GM19452 (cell line): ENCODE measurements around the gene RAC3.

ENCODE experiments used
- ATAC-seq: cut with Tn5 transposase; IDR thresholded peaks from one replicate; pipeline ENCODE4 v1.9.1; 2021; ENCODE audit not compliant: unreplicated experiment

Gene RAC3

DNA sequence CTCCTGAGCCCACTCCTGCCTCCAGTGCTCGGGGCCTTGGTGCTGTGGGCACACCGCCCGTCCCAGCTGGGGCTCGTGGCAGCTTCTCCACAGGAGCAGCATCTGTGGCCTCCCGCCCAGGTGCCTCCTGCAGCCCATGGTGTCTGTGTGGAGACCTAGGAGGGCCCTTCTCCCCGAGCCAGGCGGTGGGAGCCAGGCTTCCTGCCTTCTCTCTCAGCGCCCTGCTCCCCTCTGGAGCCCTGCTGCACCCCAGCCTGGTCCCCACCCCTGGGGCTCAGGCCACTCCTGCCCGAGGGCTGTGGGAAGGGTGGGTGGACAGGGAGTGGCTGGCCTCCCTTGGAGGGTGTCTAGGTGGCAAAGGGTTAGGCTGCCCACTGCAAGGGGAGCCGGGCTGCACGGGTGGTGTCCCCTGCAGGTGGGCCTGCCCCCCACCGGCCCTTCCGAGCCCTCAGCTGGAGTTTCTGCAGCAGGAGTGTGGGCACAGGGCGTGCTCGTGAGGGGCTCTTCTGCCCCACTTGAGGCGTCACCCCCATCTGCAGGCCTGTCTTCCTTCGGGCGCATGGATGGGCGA lies 19.8 kb upstream of the RAC3 start:
- ATAC-seq = no peak

- no peak for ATAC-seq
These were observed 19.2 kb upstream of the RAC3 start for GRCh38 chr17:82012261-82012639.

DNA sequence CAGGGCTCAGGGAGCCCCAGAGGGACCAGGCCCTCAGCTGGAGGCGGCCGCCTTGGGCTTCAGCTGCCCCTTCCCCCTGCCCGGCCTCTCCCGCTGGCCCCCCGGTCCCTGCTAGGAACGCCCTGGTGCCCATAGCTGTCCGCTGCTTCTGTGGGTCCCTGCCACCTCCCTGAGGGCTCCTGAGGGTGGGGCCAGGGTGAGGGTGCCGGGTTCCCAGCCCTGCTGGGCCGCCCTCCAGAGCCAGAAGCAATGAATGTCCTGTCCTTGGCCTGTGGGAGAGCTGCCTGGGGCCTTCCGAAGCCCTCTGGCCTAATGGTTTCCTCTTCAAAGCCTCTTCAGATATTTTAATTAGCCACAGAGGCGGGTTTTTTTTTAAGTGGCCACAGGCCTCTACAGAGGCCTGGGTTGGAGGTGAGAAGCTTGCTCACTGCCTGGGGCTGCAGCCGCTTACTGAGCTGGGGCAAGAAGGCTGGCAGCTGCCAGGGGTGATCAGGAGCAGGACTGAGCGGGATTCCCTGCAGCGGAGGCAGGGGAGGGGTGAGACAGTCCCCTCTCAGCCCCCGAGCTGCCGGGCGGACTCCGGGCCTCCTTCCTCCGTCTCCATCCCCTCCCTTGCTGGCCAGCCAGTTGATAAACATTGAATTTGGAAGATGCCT lies 18.7 kb upstream of the RAC3 start:
- ATAC-seq = no peak

DNA sequence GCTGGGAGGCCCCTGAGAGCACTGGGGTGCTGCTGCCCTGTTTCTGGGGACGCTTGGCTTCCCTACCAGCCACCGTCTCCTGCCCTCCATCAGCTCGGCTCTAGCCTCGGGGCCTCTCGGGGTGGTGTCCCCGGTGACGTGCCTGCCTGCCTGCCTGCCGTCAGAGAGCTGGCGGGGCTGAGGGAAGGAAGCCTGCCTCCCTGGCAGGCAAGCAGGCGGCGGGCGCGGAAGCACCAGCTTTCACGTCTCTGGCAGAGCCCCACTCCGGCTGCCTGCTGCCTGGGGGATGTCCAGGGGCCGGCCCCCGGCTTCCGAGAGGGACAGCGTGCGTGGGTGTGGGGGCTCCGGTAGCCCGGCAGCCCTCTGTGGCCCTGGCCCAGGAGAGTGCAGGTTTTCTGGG lies 18.1 kb upstream of the RAC3 start:
- no peak for ATAC-seq

- ATAC-seq = no peak
These were observed 17.6 kb upstream of the RAC3 start for GRCh38 chr17:82013772-82014321.

- no peak for ATAC-seq
These were observed 17.0 kb upstream of the RAC3 start for GRCh38 chr17:82014432-82014831.

GRCh38 chr17:82014971-82015310 lies 16.5 kb upstream of the RAC3 start:
- ATAC-seq = no peak

- no peak for ATAC-seq
These were observed 16.0 kb upstream of the RAC3 start for GRCh38 chr17:82015311-82015971.

DNA sequence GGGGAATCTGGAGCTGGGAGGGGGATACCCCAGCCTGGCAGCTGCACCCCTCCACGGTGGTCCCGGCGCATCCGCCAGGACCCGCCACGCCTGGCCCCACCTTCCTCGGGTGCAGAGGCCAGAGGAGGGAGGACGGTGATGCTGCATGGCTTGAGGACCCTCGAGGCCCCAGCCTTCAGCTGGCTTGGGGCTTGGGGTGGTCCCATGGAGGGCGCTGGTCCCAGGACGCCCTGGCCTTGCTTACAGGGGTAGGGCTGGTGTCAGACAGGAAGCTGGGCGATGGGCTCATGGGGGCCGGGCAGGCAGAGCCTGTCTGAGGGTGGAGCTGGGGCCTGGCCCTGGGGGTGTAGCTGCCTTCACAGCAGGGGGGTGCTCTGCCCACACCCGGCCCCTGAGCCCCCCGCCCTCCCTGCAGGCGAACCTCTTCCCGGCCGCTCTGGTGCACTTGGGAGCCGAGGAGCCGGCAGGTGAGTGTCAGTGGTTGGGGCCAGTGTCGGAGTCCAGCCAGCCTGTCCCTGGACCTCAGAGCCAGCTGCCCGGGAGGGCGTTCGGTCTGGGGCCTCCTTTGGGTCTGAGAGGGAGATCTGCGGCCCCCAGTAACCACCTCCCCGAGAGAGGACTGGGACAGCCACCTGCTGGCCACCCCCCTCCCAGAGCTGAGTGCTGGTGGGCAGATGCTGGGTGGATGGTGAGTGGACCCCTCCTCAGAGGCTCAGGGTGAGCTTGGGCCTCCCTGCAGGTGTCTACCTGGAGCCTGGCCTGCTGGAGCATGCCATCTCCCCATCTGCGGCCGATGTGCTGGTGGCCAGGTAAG lies 15.2 kb upstream of the RAC3 start:
- ATAC-seq = no peak

DNA sequence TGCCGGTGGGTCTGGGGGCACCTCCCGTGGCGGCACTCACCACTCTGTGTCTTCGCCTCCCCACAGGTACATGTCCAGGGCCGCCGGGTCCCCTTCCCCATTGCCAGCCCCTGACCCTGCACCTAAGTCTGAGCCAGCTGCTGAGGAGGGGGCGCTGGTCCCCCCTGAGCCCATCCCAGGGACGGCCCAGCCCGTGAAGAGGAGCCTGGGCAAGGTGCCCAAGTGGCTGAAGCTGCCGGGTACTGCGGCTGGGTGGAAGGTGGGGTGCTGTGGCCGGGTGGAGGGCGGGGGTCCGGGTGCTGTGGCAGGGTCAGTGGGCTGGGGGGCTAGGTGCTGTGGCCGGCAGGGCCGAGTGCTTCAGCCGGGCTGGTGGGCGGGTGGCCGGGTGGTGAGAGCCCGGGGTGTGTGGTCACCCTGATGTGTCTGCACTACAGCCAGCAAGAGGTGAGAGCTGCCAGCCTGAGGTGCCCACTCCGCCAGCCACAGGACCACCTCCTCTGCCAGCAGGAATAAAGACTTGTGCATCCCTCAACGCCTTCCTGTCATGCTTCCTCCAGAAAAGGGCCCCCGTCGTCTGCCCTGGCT lies 14.5 kb upstream of the RAC3 start:
- no peak for ATAC-seq

DNA sequence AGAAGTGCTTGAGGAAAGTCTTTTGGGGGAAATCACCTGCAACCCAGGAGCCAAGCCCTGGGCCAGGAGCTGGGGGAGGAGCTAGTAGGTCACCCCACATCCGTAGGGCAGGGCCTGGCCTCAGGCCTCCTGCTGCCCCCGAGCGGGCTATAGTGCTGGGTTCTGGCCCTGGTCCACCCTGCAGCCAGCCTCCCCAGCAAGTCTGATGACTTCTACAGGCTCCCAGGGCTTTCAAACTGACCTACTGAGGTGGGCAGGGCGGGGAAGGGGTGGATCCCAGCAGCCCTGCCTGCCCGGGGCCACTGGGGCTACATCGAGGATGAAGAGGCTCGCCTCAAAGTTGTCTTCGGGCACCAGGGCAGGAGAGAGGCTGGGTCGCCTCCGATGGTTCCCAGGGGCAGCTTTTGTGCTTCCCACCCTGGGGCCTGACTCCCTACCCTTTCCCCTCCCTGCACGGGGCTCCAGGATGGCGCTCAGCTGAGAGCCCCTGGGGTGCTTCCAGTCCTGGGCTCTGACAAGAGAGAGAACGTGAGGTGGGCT lies 13.8 kb upstream of the RAC3 start:
- no peak for ATAC-seq

DNA sequence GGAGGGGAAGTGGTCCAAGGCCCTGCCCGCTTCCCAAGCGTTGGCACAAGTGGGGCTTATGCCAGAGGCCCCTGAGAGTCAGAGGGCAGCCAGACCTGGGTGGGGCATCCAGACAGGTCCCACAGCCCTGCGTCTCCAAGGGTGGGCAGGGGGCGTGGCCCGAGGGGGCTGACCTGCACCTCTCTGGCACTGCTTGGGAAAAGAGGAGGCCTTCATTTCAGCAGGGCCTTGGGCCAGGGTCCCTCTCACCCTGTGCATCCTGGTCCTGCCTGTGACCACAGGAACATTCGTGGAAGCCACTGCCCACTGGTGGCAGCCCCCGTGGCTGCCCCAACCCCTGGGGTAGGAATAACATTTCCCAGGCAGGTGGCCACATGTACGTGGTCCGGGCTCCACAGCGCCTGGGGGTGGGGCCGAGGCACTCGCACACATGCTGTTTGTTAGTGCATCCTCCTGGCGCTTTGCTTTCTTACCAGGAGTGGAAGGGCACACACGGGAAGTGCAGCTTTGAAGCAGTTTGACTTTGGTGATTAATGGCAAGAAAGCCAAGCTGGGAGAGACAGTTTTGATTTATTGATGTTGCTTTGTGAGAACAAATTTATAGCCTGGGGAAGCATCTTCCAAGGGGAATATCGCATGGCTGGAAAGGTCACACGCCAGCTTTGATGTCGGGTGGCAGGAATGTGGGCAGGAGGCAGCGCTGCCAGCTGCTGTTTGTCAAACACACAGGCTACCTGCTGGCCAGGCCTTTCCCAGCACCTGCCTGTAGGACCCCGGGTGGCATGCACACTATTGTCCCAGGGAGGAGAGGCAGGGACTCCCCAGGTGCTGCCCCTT lies 13.1 kb upstream of the RAC3 start:
- no peak for ATAC-seq

DNA sequence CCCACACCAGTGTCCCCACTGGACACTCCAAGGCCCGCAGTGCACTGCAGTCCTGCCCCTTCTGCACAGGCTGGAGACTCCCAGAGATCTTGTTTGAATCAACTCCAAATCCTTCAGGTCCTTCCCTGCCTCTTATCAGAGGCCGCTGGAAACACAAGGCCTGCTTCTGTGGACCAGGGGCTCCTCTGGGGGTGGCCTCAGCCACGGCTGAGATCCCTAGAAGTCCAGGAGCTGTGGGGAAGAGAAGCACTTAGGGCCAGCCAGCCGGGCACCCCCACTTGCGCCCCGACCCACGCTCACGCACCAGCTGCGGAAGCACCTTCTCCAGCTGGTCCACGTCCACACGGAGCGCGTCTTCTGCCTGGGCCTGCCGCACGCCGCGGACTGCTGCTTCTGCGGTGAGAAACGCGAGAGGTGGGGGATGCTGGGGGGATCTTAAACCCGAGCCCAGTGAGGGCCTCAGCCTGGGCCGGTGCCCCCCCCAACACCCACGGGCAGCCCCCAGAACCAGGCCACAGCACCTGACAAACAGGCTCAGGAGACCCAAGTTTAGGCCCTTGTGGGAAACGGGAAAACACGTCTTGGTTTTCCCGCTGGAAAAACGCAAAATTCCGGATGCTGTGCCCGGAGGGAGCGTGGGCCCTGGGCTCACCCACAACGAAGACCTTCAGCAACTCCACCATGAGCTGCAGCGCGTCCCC lies 12.3 kb upstream of the RAC3 start:
- ATAC-seq = no peak

DNA sequence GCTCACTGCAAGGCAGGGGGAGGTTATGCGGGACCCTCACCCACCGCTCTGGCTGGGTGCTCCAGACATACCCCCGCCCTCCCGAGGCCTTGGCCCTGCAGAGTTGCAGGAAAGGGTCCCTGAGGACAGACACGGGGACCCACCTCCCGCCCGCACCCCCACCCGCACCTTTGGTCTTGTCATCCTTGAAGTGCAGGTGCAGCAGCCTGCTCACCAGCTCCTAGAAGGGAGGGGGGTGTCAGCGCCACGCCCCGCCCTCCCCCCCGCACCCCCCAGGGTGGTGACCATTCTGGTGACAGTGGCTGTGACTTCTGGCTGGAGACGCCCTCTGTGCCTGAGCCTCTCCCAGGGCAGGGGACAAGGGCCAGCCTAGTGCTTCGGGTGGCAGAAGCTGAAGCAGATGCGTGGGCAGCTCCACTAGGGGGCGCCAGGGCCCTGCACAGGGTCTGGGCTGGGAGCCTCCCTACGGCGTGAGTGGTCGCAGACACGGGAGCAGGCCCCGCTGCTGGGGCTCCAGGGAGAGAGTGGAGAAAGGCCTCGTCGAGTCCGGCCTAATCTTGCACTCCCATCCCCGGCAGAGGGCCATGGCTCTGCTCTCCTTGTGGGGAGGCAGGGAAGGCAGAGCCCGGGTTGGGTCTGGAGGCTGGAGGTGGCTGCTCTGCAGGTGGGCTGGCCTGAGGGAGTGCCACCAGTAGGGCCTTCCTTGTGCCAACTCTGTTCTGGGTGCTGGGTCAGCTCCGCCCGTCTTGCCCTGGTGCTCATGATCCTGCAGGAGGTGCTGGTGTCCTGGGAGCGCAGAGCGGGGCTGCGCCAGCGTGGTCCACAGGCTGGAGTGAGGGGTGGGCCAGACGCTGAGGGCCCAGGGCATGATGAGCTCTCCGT lies 11.5 kb upstream of the RAC3 start:
- ATAC-seq = no peak

GRCh38 chr17:82020572-82021106 lies 10.8 kb upstream of the RAC3 start:
- ATAC-seq = no peak

GRCh38 chr17:82021107-82021899 lies 10.2 kb upstream of the RAC3 start:
- ATAC-seq = no peak

DNA sequence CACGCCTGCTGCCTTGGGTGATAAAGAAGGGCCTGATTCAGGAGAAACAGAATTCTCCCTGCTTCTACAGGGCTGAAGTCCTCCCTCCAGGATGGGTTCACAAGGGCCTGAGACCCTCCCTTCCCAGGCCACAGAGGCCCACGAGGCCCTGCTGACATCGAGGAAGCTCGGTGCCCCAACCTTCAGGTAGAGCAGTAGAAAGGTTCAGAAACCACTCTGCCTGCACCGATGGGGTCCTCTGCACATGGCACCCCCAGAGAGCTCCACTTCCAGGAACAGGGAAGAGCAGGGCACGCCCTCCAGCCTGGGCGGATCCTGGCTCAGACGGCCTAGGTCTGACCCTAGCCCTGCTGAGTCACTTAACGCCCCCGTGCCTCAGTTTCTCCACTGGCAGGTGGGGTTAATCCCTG lies 9.6 kb upstream of the RAC3 start:
- no peak for ATAC-seq
